SU-DHL-6 (cell line): Measurements from ENCODE around the gene CIZ1.

Source experiments
- H2AFZ ChIP-seq: fragments of 200-600 bp; sonication (generic); 2 replicates; pipeline ENCODE4 v1.6.1; 2014; ENCODE audit warnings: low read depth, mild to moderate bottlenecking, moderate library complexity, mixed read lengths, antibody characterized with exemption, low read length; ENCODE audit not compliant: severe bottlenecking
- H3F3A ChIP-seq: fragments of 200-600 bp; shearing (Covaris generic); 2 replicates; pipeline ENCODE4 v1.6.0; 2016; ENCODE audit warnings: antibody characterized with exemption, mild to moderate bottlenecking; ENCODE audit not compliant: insufficient read depth
- H3K27ac ChIP-seq: fragments of 200-600 bp; sonication (generic); 2 replicates; pipeline ENCODE4 v1.5.1; 2016; ENCODE audit warnings: low read depth, mild to moderate bottlenecking, low read length, moderate library complexity, mixed read lengths
- H3K27me3 ChIP-seq: fragments of 200-600 bp; sonication (generic), shearing (Covaris generic); 2 replicates; pipeline ENCODE4 v1.6.0; 2014; ENCODE audit warnings: mild to moderate bottlenecking, low read length
- H3K36me3 ChIP-seq: fragments of 200-600 bp; sonication (generic); 2 replicates; pipeline ENCODE4 v1.6.1; 2014; ENCODE audit warnings: mild to moderate bottlenecking, low read length, mixed read lengths
- H3K4me2 ChIP-seq: fragments of 300-600, 200-600 bp; shearing (Covaris generic), sonication (generic); 2 replicates; pipeline ENCODE4 v1.6.0; 2014; ENCODE audit warnings: low read length, low read depth, mild to moderate bottlenecking; ENCODE audit not compliant: poor library complexity, severe bottlenecking
- H3K4me3 ChIP-seq: fragments of 200-600 bp; sonication (generic); 2 replicates; pipeline ENCODE4 v1.5.1; 2014; ENCODE audit warnings: antibody characterized with exemption, low read length, mild to moderate bottlenecking, mixed read lengths; ENCODE audit not compliant: insufficient read depth, poor library complexity, severe bottlenecking
- H3K79me2 ChIP-seq: fragments of 200-600 bp; sonication (generic); 2 replicates; pipeline ENCODE4 v1.6.1; 2014; ENCODE audit warnings: mild to moderate bottlenecking, low read length, moderate library complexity; ENCODE audit not compliant: insufficient read depth
- H3K9ac ChIP-seq: fragments of 200-600 bp; sonication (generic); 2 replicates; pipeline ENCODE4 v1.7.0; 2014; ENCODE audit warnings: mild to moderate bottlenecking, low read length
- H3K9me2 ChIP-seq: fragments of 200-600 bp; sonication (generic); replicated peaks from 2 replicates; pipeline ENCODE4 v1.6.1; 2014; ENCODE audit warnings: low read length; ENCODE audit not compliant: insufficient read depth
- H3K9me3 ChIP-seq: fragments of 200-600 bp; sonication (generic); 2 replicates; pipeline ENCODE4 v1.6.1; 2014; ENCODE audit warnings: low read length, mixed read lengths; ENCODE audit not compliant: insufficient read depth
- H4K20me1 ChIP-seq: fragments of 200-600 bp; sonication (generic); 2 replicates; pipeline ENCODE4 v1.6.1; 2014; ENCODE audit warnings: low read depth, mild to moderate bottlenecking, antibody characterized with exemption, low read length, moderate library complexity, mixed read lengths
- EZH2phosphoT487 ChIP-seq: fragments of 200-600 bp; sonication (generic), shearing (Covaris generic); conservative IDR thresholded peaks from 2 replicates; pipeline ENCODE4 v1.6.1; 2018; ENCODE audit warnings: mild to moderate bottlenecking, antibody characterized with exemption, low read length, moderate library complexity, mixed read lengths
- TF ChIP-seq, protein P1 (sequence below): fragments of 200-600 bp; sonication (generic); IDR thresholded peaks from one replicate; pipeline ENCODE4 v1.5.1; 2017; ENCODE audit warnings: antibody characterized with exemption, mild to moderate bottlenecking, low read length, moderate library complexity; ENCODE audit not compliant: insufficient read depth, poor library complexity, severe bottlenecking

Gene CIZ1

DNA sequence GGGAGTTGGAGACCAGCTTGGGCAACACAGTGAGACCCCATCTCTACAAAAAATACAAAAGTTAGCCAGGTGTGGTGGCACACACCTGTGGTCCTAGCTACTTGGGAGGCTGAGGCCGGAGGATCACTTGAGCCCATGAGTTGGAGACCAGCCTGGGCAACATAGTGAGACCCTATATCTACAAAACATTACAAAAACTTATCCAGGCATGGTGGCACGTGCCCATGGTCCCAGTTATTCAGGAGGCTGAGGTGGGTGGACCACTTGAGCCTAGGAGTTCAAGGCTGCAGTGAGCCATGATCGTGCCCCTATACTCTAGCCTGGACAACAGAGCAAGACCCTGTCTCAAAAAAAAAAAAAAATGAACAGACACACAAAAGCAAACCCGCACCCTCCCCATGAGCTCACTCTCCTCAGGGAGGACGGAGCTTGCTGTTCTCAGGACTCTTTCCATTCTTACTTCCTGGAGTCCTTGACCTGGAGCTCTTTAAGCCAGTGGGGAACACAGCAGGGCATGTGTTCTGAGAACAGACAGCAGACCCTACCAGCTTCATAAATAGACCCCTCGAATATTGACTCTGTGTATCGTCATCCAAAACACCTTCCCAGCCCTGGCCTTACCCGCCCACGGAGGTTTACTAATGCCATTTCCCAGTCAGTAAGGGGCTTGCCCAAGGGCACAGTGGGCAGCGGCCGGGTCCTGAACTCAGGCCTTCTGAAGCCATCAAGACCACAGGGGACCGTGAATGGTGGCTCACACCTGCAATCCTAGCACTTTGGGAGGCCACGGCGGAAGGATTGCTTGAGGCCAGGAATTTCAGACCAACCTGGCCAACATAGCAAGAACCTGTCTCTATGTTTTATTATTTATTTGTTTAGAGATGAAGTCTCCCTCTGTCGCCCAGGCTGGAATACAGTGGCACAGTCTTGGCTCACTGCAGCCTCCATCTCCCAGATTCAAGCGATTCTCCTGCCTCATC lies 75.0 kb downstream of the CIZ1 start:
- H3K27me3 ChIP-seq, result no peaks in the 10 kb centered on the region
- no peaks in the 10 kb centered on the region for H3K9me3 ChIP-seq
- no peak overlapping the region for H3K4me3 ChIP-seq
- H3F3A ChIP-seq, result no peaks in the 10 kb centered on the region
- H3K27ac ChIP-seq, result no peak overlapping the region
- TF ChIP-seq, protein P1, sequence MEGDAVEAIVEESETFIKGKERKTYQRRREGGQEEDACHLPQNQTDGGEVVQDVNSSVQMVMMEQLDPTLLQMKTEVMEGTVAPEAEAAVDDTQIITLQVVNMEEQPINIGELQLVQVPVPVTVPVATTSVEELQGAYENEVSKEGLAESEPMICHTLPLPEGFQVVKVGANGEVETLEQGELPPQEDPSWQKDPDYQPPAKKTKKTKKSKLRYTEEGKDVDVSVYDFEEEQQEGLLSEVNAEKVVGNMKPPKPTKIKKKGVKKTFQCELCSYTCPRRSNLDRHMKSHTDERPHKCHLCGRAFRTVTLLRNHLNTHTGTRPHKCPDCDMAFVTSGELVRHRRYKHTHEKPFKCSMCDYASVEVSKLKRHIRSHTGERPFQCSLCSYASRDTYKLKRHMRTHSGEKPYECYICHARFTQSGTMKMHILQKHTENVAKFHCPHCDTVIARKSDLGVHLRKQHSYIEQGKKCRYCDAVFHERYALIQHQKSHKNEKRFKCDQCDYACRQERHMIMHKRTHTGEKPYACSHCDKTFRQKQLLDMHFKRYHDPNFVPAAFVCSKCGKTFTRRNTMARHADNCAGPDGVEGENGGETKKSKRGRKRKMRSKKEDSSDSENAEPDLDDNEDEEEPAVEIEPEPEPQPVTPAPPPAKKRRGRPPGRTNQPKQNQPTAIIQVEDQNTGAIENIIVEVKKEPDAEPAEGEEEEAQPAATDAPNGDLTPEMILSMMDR, result no peak
- TF ChIP-seq EZH2phosphoT487, result no peak
- H3K9ac ChIP-seq, result no peak overlapping the region
- H3K36me3 ChIP-seq, result no peaks in the 10 kb centered on the region
- H3K79me2 ChIP-seq, result no peaks in the 10 kb centered on the region
- H3K4me2 ChIP-seq, result no peak overlapping the region
- no peak overlapping the region for H2AFZ ChIP-seq
- H3K9me2 ChIP-seq, result no peaks in the 10 kb centered on the region
- H4K20me1 ChIP-seq, result no peaks in the 10 kb centered on the region
